ENCODE data around the gene SLC18A3. TPM values are rescaled to one million over a fixed set of nuclear protein-coding genes. Genes with fewer than 3 reads are reported as not detected.

Gene SLC18A3
- total RNA-seq, 1 experiment from 2014 or later = not detected

- intact Hi-C loops (cut with micrococcal nuclease; ENCODE audit: unreplicated experiment) = no loop called here
- H3K36me3 ChIP-seq (ENCODE audit: control insufficient read depth, insufficient read depth, low read length) = no peaks in the 10 kb centered on the region
- no TSS peak for BruUV-seq (replicated peaks)
- in situ Hi-C loops (cut with HindIII; ENCODE audit: low pct_unique_long_range_greater_than_20kb, low sequenced_read_pairs) = no loop called here
- peaks cover 23% of the 10 kb centered on the region; the same call in 1 of the 2 replicates for H3K27me3 ChIP-seq (ENCODE audit: control insufficient read depth, insufficient read depth, low read length)
- H3K4me1 ChIP-seq (ENCODE audit: control insufficient read depth, insufficient read depth, low read length) = no peaks in the 10 kb centered on the region
- H3K9me3 ChIP-seq (ENCODE audit: control insufficient read depth, insufficient read depth, low read depth, low read length) = no peaks in the 10 kb centered on the region
- no peak overlapping the region for H3K27ac ChIP-seq (ENCODE audit: low read length)
- ATAC-seq (no peak), DNase-seq (ENCODE audit: low read depth, low spot score) (no peak)
- no peak overlapping the region for H3K4me3 ChIP-seq (ENCODE audit: low read depth in 2 of 2, low read length in 2 of 2)
- ChIA-PET CTCF (no interaction called here), POLR2A (no interaction called here)
- TF ChIP-seq POLR2AphosphoS5 (IDR thresholded peaks at IDR 0.05; ENCODE audit: low read depth, low read length) = no peak
- TF ChIP-seq SIN3A (IDR thresholded peaks at IDR 0.05; ENCODE audit: borderline replicate concordance, insufficient read depth, low read depth, low read length) = no peak
- no peak for TF ChIP-seq REST (IDR thresholded peaks at IDR 0.05; ENCODE audit: insufficient read depth in 1 of 2, low read depth in 2 of 2, low read length in 1 of 2)
- TF ChIP-seq CTCF (IDR thresholded peaks at IDR 0.05) = no peak
- TF ChIP-seq TCF7L2 (IDR thresholded peaks at IDR 0.05; ENCODE audit: low read depth, low read length) = no peak
These were observed 5.6 kb downstream of the SLC18A3 start for GRCh38 chr10:49615721-49616120.

GRCh38 chr10:49616421-49617101 is 6.5 kb downstream of the SLC18A3 start:
- Histone ChIP-seq H3K36me3 (ENCODE audit: control insufficient read depth, insufficient read depth, low read length) (no peaks in the 10 kb centered on the region), H3K4me1 (ENCODE audit: control insufficient read depth, insufficient read depth, low read length) (no peaks in the 10 kb centered on the region), H3K4me3 (ENCODE audit: low read depth in 2 of 2, low read length in 2 of 2) (no peak overlapping the region), H3K27me3 (ENCODE audit: control insufficient read depth, insufficient read depth, low read length) (peaks cover 23% of the 10 kb centered on the region; the same call in 1 of the 2 replicates), H3K27ac (ENCODE audit: low read length) (no peak overlapping the region), H3K9me3 (ENCODE audit: control insufficient read depth, insufficient read depth, low read depth, low read length) (no peaks in the 10 kb centered on the region)
- no TSS peak for BruUV-seq (replicated peaks)
- ChIA-PET POLR2A (no interaction called here), CTCF (no interaction called here)
- intact Hi-C loops (cut with micrococcal nuclease; ENCODE audit: unreplicated experiment) = no loop called here
- DNase-seq (ENCODE audit: low read depth, low spot score) = no peak
- TF ChIP-seq SIN3A (IDR thresholded peaks at IDR 0.05; ENCODE audit: borderline replicate concordance, insufficient read depth, low read depth, low read length) (no peak), REST (IDR thresholded peaks at IDR 0.05; ENCODE audit: insufficient read depth in 1 of 2, low read depth in 2 of 2, low read length in 1 of 2) (no peak), POLR2AphosphoS5 (IDR thresholded peaks at IDR 0.05; ENCODE audit: low read depth, low read length) (no peak), CTCF (IDR thresholded peaks at IDR 0.05) (no peak), TCF7L2 (IDR thresholded peaks at IDR 0.05; ENCODE audit: low read depth, low read length) (no peak)
- in situ Hi-C loops (cut with HindIII; ENCODE audit: low pct_unique_long_range_greater_than_20kb, low sequenced_read_pairs) = no loop called here
- no peak for ATAC-seq
